IMR-90 (cell line): ENCODE measurements around the gene CLASRP.

Source experiments
- CTCF ChIP-seq: conservative IDR thresholded peaks from 2 replicates; pipeline ENCODE4 v1.5.1; 2012; ENCODE audit warnings: mild to moderate bottlenecking, low read depth, low read length, improper control_type of control experiment
- ELK1 ChIP-seq: fragments of 150-350 bp; IDR thresholded peaks from 2 replicates; pipeline ENCODE4 v1.6.1; 2016; ENCODE audit warnings: low read depth, mild to moderate bottlenecking, low read length, moderate library complexity, borderline replicate concordance
- FOS ChIP-seq: fragments of 150-350 bp; IDR thresholded peaks from 2 replicates; pipeline ENCODE4 v1.6.1; 2016; ENCODE audit warnings: low read depth, low read length
- MAFK ChIP-seq: IDR thresholded peaks from 2 replicates; pipeline ENCODE4 v1.6.1; 2012; ENCODE audit warnings: low read depth, low read length, improper control_type of control experiment
- MAZ ChIP-seq: IDR thresholded peaks from 2 replicates; pipeline ENCODE4 v1.6.1; 2012; ENCODE audit warnings: low read depth, mild to moderate bottlenecking, low read length, improper control_type of control experiment, moderate library complexity, borderline replicate concordance
- NFE2L2 ChIP-seq: fragments of 150-350 bp; IDR thresholded peaks from 2 replicates; pipeline ENCODE4 v1.6.1; 2016; ENCODE audit warnings: low read depth, mild to moderate bottlenecking, low read length
- POLR2A ChIP-seq: IDR thresholded peaks from 2 replicates; pipeline ENCODE4 v1.6.1; 2012; ENCODE audit warnings: mild to moderate bottlenecking, low read depth, low read length
- RAD21 ChIP-seq: IDR thresholded peaks from 2 replicates; pipeline ENCODE4 v1.6.1; 2012; ENCODE audit warnings: low read length, improper control_type of control experiment
- RFX5 ChIP-seq: IDR thresholded peaks from 2 replicates; pipeline ENCODE4 v1.8.0; 2012; ENCODE audit warnings: low read depth, mild to moderate bottlenecking, low read length, moderate library complexity
- SMC3 ChIP-seq: fragments of 150-350 bp; IDR thresholded peaks from 2 replicates; pipeline ENCODE4 v1.6.1; 2016; ENCODE audit warnings: low read depth, mild to moderate bottlenecking, antibody characterized with exemption, low read length, moderate library complexity

- TF ChIP-seq RAD21 (no peak), CTCF (no peak), POLR2A (no peak), NFE2L2 (no peak), SMC3 (no peak), MAFK (no peak), RFX5 (no peak), ELK1 (no peak), MAZ (no peak), FOS (no peak)
Observed at GRCh38 chr19:45025264-45025663, 13.6 kb upstream of the CLASRP start.
